GM19099 (cell line): ENCODE measurements around the gene AP4M1.

Source experiments
- POLR2A ChIP-seq: IDR thresholded peaks from 3 replicates; pipeline ENCODE4 v1.6.1; 2011; ENCODE audit warnings: low read depth; ENCODE audit not compliant: insufficient read length; ENCODE audit errors: extremely low read depth

AP4M1 gene

GRCh38 chr7:100118388-100119071 lies 17.1 kb downstream of the AP4M1 start:
- no peak for TF ChIP-seq POLR2A

- TF ChIP-seq POLR2A: peak; percentile 81
Observed at GRCh38 chr7:100119072-100119969, 17.9 kb downstream of the AP4M1 start, which contains the start of the genes CNPY4 and TAF6. Gene CNPY4, plus strand, starts transcription at chr7:100119634. Its CDS starts 111 bp downstream, at chr7:100119745. Gene TAF6, minus strand, starts transcription at chr7:100119358. Its CDS starts 5,149 bp downstream, at chr7:100114209.

- no peak for TF ChIP-seq POLR2A
Observed at GRCh38 chr7:100119970-100120732, 18.7 kb downstream of the AP4M1 start.

- TF ChIP-seq POLR2A: no peak
Observed at GRCh38 chr7:100120733-100121036, 19.2 kb downstream of the AP4M1 start.

GRCh38 chr7:100122067-100122466 lies 20.6 kb downstream of the AP4M1 start:
- no peak for TF ChIP-seq POLR2A

GRCh38 chr7:100122568-100122967 lies 21.1 kb downstream of the AP4M1 start:
- no peak for TF ChIP-seq POLR2A

GRCh38 chr7:100124301-100125230 lies 23.1 kb downstream of the AP4M1 start:
- TF ChIP-seq POLR2A: no peak

GRCh38 chr7:100126239-100126930 lies 24.9 kb downstream of the AP4M1 start:
- no peak for TF ChIP-seq POLR2A

- TF ChIP-seq POLR2A: peak; percentile 81
Observed at GRCh38 chr7:100126931-100127865, 25.8 kb downstream of the AP4M1 start, which contains the start of gene MBLAC1. Gene MBLAC1, plus strand, starts transcription at chr7:100126967. Its CDS starts 429 bp downstream, at chr7:100127396.

GRCh38 chr7:100127866-100128636 lies 26.6 kb downstream of the AP4M1 start:
- no peak for TF ChIP-seq POLR2A

- TF ChIP-seq POLR2A: no peak
Observed at GRCh38 chr7:100128637-100128963, 27.2 kb downstream of the AP4M1 start.
